ENCODE results near the gene TMEM86B. TPM values are rescaled to one million over a fixed set of nuclear protein-coding genes. Genes with fewer than 3 reads are reported as not detected.

The TMEM86B gene
- total and polyA plus RNA-seq, 2 experiments from 2014 or later: 1.1 to 3.2 TPM

DNA sequence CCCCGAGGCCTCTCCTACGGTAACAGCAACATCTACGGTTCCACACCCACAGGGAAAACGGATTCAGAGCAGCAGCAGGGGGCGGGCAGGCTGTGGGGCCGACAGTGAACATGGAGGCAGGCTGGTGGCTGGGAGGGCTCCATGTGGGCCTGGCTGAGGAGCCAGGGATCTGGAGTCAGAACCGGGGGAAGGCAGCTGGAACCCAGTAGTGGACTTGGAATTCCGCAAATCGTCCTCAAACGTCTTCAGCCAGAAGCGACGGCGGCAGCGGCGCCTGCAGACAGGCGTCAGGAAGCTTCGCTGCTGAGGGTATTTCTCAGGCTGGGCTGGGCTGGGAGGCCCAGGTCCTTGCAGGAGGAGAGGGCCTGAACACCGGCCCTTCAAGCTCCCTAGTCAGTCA, 1.8 kb downstream of the TMEM86B start (continued):
- no peak for TF ChIP-seq ZNF114 (CRISPR knock-in tag; IDR thresholded peaks at IDR 0.05)
- TF ChIP-seq, protein P1, sequence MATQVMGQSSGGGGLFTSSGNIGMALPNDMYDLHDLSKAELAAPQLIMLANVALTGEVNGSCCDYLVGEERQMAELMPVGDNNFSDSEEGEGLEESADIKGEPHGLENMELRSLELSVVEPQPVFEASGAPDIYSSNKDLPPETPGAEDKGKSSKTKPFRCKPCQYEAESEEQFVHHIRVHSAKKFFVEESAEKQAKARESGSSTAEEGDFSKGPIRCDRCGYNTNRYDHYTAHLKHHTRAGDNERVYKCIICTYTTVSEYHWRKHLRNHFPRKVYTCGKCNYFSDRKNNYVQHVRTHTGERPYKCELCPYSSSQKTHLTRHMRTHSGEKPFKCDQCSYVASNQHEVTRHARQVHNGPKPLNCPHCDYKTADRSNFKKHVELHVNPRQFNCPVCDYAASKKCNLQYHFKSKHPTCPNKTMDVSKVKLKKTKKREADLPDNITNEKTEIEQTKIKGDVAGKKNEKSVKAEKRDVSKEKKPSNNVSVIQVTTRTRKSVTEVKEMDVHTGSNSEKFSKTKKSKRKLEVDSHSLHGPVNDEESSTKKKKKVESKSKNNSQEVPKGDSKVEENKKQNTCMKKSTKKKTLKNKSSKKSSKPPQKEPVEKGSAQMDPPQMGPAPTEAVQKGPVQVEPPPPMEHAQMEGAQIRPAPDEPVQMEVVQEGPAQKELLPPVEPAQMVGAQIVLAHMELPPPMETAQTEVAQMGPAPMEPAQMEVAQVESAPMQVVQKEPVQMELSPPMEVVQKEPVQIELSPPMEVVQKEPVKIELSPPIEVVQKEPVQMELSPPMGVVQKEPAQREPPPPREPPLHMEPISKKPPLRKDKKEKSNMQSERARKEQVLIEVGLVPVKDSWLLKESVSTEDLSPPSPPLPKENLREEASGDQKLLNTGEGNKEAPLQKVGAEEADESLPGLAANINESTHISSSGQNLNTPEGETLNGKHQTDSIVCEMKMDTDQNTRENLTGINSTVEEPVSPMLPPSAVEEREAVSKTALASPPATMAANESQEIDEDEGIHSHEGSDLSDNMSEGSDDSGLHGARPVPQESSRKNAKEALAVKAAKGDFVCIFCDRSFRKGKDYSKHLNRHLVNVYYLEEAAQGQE (IDR thresholded peaks at IDR 0.05; ENCODE audit: unreplicated experiment): no peak
- no peak for TF ChIP-seq CREB1 (CRISPR knock-in tag; IDR thresholded peaks at IDR 0.05; ENCODE audit: low read depth)
- no peak for TF ChIP-seq EZH2phosphoT487 (IDR thresholded peaks at IDR 0.05; ENCODE audit: unreplicated experiment)
- TF ChIP-seq, protein P2, sequence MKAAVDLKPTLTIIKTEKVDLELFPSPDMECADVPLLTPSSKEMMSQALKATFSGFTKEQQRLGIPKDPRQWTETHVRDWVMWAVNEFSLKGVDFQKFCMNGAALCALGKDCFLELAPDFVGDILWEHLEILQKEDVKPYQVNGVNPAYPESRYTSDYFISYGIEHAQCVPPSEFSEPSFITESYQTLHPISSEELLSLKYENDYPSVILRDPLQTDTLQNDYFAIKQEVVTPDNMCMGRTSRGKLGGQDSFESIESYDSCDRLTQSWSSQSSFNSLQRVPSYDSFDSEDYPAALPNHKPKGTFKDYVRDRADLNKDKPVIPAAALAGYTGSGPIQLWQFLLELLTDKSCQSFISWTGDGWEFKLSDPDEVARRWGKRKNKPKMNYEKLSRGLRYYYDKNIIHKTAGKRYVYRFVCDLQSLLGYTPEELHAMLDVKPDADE (IDR thresholded peaks at IDR 0.05): no peak

DNA sequence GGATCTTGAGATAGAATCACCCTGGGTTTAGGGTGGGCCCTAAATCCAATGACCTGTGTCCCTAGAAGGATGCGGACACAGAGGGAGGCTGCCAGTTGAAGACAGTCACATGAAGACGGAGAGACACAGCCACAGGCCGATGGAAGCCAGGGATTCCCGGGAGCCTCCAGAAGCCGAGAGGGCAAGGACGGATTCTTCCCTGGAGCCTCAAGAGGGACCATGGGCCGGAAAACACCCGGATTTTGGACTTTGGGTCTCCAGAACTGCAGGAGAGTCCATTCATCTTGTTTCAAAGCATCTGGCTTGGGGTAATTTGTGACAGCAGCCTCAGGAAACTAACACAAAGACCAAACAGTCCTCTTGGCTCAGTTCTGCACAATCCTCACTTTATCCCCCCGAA, 2.3 kb downstream of the TMEM86B start:
- H3K4me3 ChIP-seq: no peak overlapping the region
- no peaks in the 10 kb centered on the region for H3F3A ChIP-seq (replicated peaks; ENCODE audit: low read depth)
- Mint-ChIP-seq H3K4me3 (no peak overlapping the region; the same call in 2 of the 3 replicates), H3K27me3 (ENCODE audit: insufficient read depth, low read depth, poor library complexity) (peaks cover 13% of the 10 kb centered on the region), H3K27ac (no peak overlapping the region), H3K9me3 (no peaks in the 10 kb centered on the region; the same call in 2 of the 3 replicates), H3K4me1 (peaks cover 4% of the 10 kb centered on the region; the same call in 2 of the 3 replicates), H3K36me3 (ENCODE audit: low read depth) (peaks cover 9% of the 10 kb centered on the region; the same call in 1 of the 3 replicates)
- no peak overlapping the region for H2AFZ ChIP-seq
- no peaks in the 10 kb centered on the region for H3K9me2 ChIP-seq (ENCODE audit: insufficient read depth)
- H3K4me2 ChIP-seq: no peak overlapping the region
- no peak for DNase-seq (ENCODE audit: low spot score)
- no peak for ATAC-seq
- H4K20me1 ChIP-seq (replicated peaks; ENCODE audit: insufficient read depth): no peaks in the 10 kb centered on the region; the same call in 1 of the 2 replicates
- no peaks in the 10 kb centered on the region for H3K27me3 ChIP-seq (ENCODE audit: insufficient read depth)
- no peaks in the 10 kb centered on the region for H3K79me2 ChIP-seq (replicated peaks; ENCODE audit: insufficient read depth)
- H3K27ac ChIP-seq (ENCODE audit: low read depth): no peak overlapping the region
- H3K4me1 ChIP-seq (ENCODE audit: insufficient read depth): no peaks in the 10 kb centered on the region
- H3K36me3 ChIP-seq (ENCODE audit: insufficient read depth): no peaks in the 10 kb centered on the region; the same call in 1 of the 2 replicates
- TF ChIP-seq, protein P3, sequence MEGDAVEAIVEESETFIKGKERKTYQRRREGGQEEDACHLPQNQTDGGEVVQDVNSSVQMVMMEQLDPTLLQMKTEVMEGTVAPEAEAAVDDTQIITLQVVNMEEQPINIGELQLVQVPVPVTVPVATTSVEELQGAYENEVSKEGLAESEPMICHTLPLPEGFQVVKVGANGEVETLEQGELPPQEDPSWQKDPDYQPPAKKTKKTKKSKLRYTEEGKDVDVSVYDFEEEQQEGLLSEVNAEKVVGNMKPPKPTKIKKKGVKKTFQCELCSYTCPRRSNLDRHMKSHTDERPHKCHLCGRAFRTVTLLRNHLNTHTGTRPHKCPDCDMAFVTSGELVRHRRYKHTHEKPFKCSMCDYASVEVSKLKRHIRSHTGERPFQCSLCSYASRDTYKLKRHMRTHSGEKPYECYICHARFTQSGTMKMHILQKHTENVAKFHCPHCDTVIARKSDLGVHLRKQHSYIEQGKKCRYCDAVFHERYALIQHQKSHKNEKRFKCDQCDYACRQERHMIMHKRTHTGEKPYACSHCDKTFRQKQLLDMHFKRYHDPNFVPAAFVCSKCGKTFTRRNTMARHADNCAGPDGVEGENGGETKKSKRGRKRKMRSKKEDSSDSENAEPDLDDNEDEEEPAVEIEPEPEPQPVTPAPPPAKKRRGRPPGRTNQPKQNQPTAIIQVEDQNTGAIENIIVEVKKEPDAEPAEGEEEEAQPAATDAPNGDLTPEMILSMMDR (conservative IDR thresholded peaks at IDR 0.05; ENCODE audit: low read depth in 2 of 2): no peak
- TF ChIP-seq EZH2phosphoT487 (IDR thresholded peaks at IDR 0.05; ENCODE audit: unreplicated experiment) (no peak), STAT1 (IDR thresholded peaks at IDR 0.05; ENCODE audit: unreplicated experiment) (no peak), POLR2AphosphoS5 (IDR thresholded peaks at IDR 0.05; ENCODE audit: low read depth) (no peak), NANOG (IDR thresholded peaks at IDR 0.05; ENCODE audit: borderline replicate concordance) (no peak), CREB1 (CRISPR knock-in tag; IDR thresholded peaks at IDR 0.05; ENCODE audit: low read depth) (no peak), EZH2 (IDR thresholded peaks at IDR 0.05; ENCODE audit: low read depth, unreplicated experiment) (no peak)
- TF ChIP-seq, protein P4, sequence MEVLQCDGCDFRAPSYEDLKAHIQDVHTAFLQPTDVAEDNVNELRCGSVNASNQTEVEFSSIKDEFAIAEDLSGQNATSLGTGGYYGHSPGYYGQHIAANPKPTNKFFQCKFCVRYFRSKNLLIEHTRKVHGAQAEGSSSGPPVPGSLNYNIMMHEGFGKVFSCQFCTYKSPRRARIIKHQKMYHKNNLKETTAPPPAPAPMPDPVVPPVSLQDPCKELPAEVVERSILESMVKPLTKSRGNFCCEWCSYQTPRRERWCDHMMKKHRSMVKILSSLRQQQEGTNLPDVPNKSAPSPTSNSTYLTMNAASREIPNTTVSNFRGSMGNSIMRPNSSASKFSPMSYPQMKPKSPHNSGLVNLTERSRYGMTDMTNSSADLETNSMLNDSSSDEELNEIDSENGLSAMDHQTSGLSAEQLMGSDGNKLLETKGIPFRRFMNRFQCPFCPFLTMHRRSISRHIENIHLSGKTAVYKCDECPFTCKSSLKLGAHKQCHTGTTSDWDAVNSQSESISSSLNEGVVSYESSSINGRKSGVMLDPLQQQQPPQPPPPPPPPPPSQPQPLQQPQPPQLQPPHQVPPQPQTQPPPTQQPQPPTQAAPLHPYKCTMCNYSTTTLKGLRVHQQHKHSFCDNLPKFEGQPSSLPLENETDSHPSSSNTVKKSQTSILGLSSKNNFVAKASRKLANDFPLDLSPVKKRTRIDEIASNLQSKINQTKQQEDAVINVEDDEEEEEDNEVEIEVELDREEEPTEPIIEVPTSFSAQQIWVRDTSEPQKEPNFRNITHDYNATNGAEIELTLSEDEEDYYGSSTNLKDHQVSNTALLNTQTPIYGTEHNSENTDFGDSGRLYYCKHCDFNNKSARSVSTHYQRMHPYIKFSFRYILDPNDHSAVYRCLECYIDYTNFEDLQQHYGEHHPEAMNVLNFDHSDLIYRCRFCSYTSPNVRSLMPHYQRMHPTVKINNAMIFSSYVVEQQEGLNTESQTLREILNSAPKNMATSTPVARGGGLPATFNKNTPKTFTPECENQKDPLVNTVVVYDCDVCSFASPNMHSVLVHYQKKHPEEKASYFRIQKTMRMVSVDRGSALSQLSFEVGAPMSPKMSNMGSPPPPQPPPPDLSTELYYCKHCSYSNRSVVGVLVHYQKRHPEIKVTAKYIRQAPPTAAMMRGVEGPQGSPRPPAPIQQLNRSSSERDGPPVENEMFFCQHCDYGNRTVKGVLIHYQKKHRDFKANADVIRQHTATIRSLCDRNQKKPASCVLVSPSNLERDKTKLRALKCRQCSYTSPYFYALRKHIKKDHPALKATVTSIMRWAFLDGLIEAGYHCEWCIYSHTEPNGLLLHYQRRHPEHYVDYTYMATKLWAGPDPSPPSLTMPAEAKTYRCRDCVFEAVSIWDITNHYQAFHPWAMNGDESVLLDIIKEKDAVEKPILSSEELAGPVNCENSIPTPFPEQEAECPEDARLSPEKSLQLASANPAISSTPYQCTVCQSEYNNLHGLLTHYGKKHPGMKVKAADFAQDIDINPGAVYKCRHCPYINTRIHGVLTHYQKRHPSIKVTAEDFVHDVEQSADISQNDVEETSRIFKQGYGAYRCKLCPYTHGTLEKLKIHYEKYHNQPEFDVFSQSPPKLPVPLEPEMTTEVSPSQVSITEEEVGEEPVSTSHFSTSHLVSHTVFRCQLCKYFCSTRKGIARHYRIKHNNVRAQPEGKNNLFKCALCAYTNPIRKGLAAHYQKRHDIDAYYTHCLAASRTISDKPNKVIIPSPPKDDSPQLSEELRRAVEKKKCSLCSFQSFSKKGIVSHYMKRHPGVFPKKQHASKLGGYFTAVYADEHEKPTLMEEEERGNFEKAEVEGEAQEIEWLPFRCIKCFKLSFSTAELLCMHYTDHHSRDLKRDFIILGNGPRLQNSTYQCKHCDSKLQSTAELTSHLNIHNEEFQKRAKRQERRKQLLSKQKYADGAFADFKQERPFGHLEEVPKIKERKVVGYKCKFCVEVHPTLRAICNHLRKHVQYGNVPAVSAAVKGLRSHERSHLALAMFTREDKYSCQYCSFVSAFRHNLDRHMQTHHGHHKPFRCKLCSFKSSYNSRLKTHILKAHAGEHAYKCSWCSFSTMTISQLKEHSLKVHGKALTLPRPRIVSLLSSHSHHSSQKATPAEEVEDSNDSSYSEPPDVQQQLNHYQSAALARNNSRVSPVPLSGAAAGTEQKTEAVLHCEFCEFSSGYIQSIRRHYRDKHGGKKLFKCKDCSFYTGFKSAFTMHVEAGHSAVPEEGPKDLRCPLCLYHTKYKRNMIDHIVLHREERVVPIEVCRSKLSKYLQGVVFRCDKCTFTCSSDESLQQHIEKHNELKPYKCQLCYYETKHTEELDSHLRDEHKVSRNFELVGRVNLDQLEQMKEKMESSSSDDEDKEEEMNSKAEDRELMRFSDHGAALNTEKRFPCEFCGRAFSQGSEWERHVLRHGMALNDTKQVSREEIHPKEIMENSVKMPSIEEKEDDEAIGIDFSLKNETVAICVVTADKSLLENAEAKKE (CRISPR knock-in tag; IDR thresholded peaks at IDR 0.05): no peak
- TF ChIP-seq, protein P2 (IDR thresholded peaks at IDR 0.05): no peak

Data from GM23338 (cell line).